Mesothelial cell of epicardium (in vitro differentiated cells): Measurements from ENCODE around the gene CCDC154. TPM values are rescaled to one million over a fixed set of nuclear protein-coding genes. Genes with fewer than 3 reads are reported as not detected.

ENCODE experiments used
- DNase-seq, 2 experiments: peaks; one replicate each; pipeline ENCODE4 v3.0.0; 2021; ENCODE audit warnings: low spot score in 2 of 2; ENCODE audit not compliant: unreplicated experiment in 2 of 2
- H3K27ac Mint-ChIP-seq: 2 replicates; pipeline ENCODE4 v1.8.0; 2021; ENCODE audit warnings: mixed read lengths
- H3K27me3 Mint-ChIP-seq: 2 replicates; pipeline ENCODE4 v1.8.0; 2021; ENCODE audit warnings: low read depth, mixed read lengths
- H3K36me3 Mint-ChIP-seq: 2 replicates; pipeline ENCODE4 v1.8.0; 2021; ENCODE audit warnings: mixed read lengths
- H3K4me1 Mint-ChIP-seq: 2 replicates; pipeline ENCODE4 v1.8.0; 2021; ENCODE audit warnings: mixed read lengths
- H3K4me3 Mint-ChIP-seq: 2 replicates; pipeline ENCODE4 v1.8.0; 2021; ENCODE audit warnings: mild to moderate bottlenecking, moderate library complexity, mixed read lengths
- H3K9me3 Mint-ChIP-seq: 2 replicates; pipeline ENCODE4 v1.8.0; 2021; ENCODE audit warnings: mixed read lengths
- CTCF ChIP-seq: fragments of 200-600 bp; sonication (generic); IDR thresholded peaks from one replicate; pipeline ENCODE4 v1.5.0; 2021; ENCODE audit warnings: antibody characterized with exemption; ENCODE audit not compliant: unreplicated experiment
- total RNA-seq: library from RNA; stranded (reverse); gene quantifications from 3 replicates; pipeline ENCODE4 v1.2.1, GENCODE V29; 2021

CCDC154 gene
- total RNA-seq, 1 donor from 2014 or later: 5.6 TPM

- Mint-ChIP-seq H3K27ac (peak overlapping the region; percentile 79), H3K4me3 (peak overlapping the region; percentile 81), H3K27me3 (no peaks in the 10 kb centered on the region), H3K9me3 (no peaks in the 10 kb centered on the region), H3K36me3 (peaks cover 8% of the 10 kb centered on the region), H3K4me1 (no peaks in the 10 kb centered on the region)
- DNase-seq: peak; percentile 97 to 99
- no peak for TF ChIP-seq CTCF
Observed at GRCh38 chr16:1408171-1408837, 36.1 kb downstream of the CCDC154 start.

GRCh38 chr16:1407753-1408152 is 36.6 kb downstream of the CCDC154 start:
- Mint-ChIP-seq H3K4me3 (peak overlapping the region; percentile 81), H3K4me1 (no peaks in the 10 kb centered on the region), H3K9me3 (no peaks in the 10 kb centered on the region), H3K27ac (peak overlapping the region; percentile 77), H3K27me3 (no peaks in the 10 kb centered on the region), H3K36me3 (peaks cover 8% of the 10 kb centered on the region)
- no peak for DNase-seq
- no peak for TF ChIP-seq CTCF

GRCh38 chr16:1403733-1404132 is 40.6 kb downstream of the CCDC154 start:
- Mint-ChIP-seq H3K4me3 (no peak overlapping the region), H3K36me3 (peaks cover 6% of the 10 kb centered on the region), H3K9me3 (no peaks in the 10 kb centered on the region), H3K27ac (no peak overlapping the region), H3K4me1 (no peaks in the 10 kb centered on the region), H3K27me3 (no peaks in the 10 kb centered on the region)
- no peak for DNase-seq
- no peak for TF ChIP-seq CTCF

- Mint-ChIP-seq H3K4me1 (no peaks in the 10 kb centered on the region), H3K9me3 (no peaks in the 10 kb centered on the region), H3K27me3 (no peaks in the 10 kb centered on the region), H3K36me3 (peaks cover 13% of the 10 kb centered on the region), H3K4me3 (no peak overlapping the region), H3K27ac (no peak overlapping the region)
- no peak for DNase-seq
- no peak for TF ChIP-seq CTCF
Observed at GRCh38 chr16:1403036-1403435, 41.3 kb downstream of the CCDC154 start.

- Mint-ChIP-seq H3K9me3 (no peaks in the 10 kb centered on the region), H3K4me1 (no peaks in the 10 kb centered on the region)
Observed at GRCh38 chr16:1401758-1402154, 42.6 kb downstream of the CCDC154 start.

More at GRCh38 chr16:1401758-1402154, 42.6 kb downstream of the CCDC154 start:
- no peak for DNase-seq
- peaks cover 14% of the 10 kb centered on the region for H3K36me3 Mint-ChIP-seq
- TF ChIP-seq CTCF: no peak
- H3K4me3 Mint-ChIP-seq: no peak overlapping the region
- H3K27me3 Mint-ChIP-seq: no peaks in the 10 kb centered on the region
- no peak overlapping the region for H3K27ac Mint-ChIP-seq
